Left lung (tissue), 10 donors: ENCODE measurements around the gene HS3ST1. TPM values are rescaled to one million over a fixed set of nuclear protein-coding genes. Genes with fewer than 3 reads are reported as not detected.

Experiments used
- ATAC-seq: fragments of 200-7000 bp; cut with Tn5 transposase; one replicate; pipeline ENCODE4 v1.9.1; 2020; ENCODE audit warnings: moderate library complexity
- DNase-seq, 4 donors: peaks; one replicate each; pipeline ENCODE4 v3.0.0-alpha.2; 2013 to 2020
- H3K27ac ChIP-seq, 2 donors: fragments of 200-600 bp; sonication (generic) in 1 of 2; one replicate each; pipeline versions ENCODE4 v1.5.0 to v1.8.0; 2020 to 2021
- H3K27me3 ChIP-seq, 2 donors: fragments of 200-600 bp; sonication (generic) in 1 of 2; one replicate each; pipeline versions ENCODE4 v1.5.0 to v1.8.0; 2020 to 2021
- H3K36me3 ChIP-seq, 2 donors: fragments of 200-600 bp; sonication (generic) in 1 of 2; one replicate each; pipeline versions ENCODE4 v1.5.0 to v1.8.0; 2020 to 2021
- H3K4me1 ChIP-seq, 2 donors: fragments of 200-600 bp; one replicate each; pipeline ENCODE4 v1.8.0; 2021
- H3K4me3 ChIP-seq, 2 donors: fragments of 200-600 bp; sonication (generic) in 1 of 2; one replicate each; pipeline versions ENCODE4 v1.5.0 to v1.8.0; 2020 to 2021; ENCODE audit warnings: mild to moderate bottlenecking in 1 of 2
- H3K9me3 ChIP-seq, 2 donors: fragments of 200-600 bp; sonication (generic) in 1 of 2; one replicate each; pipeline versions ENCODE4 v1.5.0 to v1.8.0; 2020 to 2021
- intact Hi-C, 2 donors: fragments of 100-400 bp; cut with DNase I; formaldehyde crosslinking; loops; one replicate each; pipeline versions ENCODE4 v1.11.2 to v1.14.2; 2022
- polyA plus RNA-seq, 6 donors: library from polyadenylated mRNA; unstranded; fragments of 120-200 nt; gene quantifications; one replicate each; pipeline ENCODE4 v1.2.1, GENCODE V29; 2013; ENCODE audit not compliant: insufficient read length in 6 of 6
- total RNA-seq, 2 donors: library from RNA; stranded (reverse); fragmentation: NEBNext Ultra II Directional; extraction: Animal tissue kit (Norgen Biotek cat#: 25700); gene quantifications; one replicate each; pipeline ENCODE4 v1.2.1, GENCODE V29; 2021
- TF ChIP-seq, protein P1 (sequence below), 2 donors: fragments of 200-600 bp; sonication (generic) in 1 of 2; IDR thresholded peaks; one replicate each; pipeline versions ENCODE4 v1.5.0 to v1.8.0; 2021; ENCODE audit warnings: antibody characterized with exemption in 2 of 2
- donor health status: DM: no; HTN: yes; CAD: no.
- donor health status: DM: no; HTN: no; CAD: no.

HS3ST1 gene
- total and polyA plus RNA-seq, 8 donors: 2.6 to 11.9 (median 3.8) TPM

DNA sequence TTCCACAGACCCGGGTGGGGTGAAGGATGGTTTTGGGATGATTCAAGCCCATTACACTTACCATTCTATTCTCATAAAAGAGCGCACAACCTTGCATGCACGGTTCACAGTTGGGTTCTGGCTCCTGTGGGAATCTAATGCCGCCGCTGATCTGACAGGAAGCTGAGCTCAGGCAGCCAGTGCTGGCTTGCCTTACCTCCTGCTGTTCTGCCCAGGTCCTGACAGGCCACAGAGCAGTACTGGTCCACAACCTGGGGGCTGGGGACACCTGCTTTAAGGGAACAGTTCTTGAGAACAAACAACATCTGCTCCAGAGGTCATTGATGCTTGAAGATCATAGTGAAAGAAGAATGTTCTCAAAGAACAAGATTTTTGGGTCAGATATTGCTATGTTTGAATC, 8.0 kb upstream of the HS3ST1 start:
- Histone ChIP-seq H3K4me3 (no peak overlapping the region), H3K4me1 (peaks cover 0 to 11% of the 10 kb centered on the region in 2 donors), H3K27ac (no peak overlapping the region), H3K36me3 (no peaks in the 10 kb centered on the region), H3K9me3 (no peaks in the 10 kb centered on the region), H3K27me3 (no peaks in the 10 kb centered on the region)
- TF ChIP-seq, protein P1, sequence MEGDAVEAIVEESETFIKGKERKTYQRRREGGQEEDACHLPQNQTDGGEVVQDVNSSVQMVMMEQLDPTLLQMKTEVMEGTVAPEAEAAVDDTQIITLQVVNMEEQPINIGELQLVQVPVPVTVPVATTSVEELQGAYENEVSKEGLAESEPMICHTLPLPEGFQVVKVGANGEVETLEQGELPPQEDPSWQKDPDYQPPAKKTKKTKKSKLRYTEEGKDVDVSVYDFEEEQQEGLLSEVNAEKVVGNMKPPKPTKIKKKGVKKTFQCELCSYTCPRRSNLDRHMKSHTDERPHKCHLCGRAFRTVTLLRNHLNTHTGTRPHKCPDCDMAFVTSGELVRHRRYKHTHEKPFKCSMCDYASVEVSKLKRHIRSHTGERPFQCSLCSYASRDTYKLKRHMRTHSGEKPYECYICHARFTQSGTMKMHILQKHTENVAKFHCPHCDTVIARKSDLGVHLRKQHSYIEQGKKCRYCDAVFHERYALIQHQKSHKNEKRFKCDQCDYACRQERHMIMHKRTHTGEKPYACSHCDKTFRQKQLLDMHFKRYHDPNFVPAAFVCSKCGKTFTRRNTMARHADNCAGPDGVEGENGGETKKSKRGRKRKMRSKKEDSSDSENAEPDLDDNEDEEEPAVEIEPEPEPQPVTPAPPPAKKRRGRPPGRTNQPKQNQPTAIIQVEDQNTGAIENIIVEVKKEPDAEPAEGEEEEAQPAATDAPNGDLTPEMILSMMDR (IDR thresholded peaks at IDR 0.05): no peak
- DNase-seq (no peak), ATAC-seq (no peak)
- intact Hi-C loops: no loop called here

GRCh38 chr4:11436084-11436483, 7.4 kb upstream of the HS3ST1 start:
- DNase-seq (no peak), ATAC-seq (no peak)
- peaks cover 0 to under 1% of the 10 kb centered on the region in 2 donors for H3K27me3 ChIP-seq

DNA sequence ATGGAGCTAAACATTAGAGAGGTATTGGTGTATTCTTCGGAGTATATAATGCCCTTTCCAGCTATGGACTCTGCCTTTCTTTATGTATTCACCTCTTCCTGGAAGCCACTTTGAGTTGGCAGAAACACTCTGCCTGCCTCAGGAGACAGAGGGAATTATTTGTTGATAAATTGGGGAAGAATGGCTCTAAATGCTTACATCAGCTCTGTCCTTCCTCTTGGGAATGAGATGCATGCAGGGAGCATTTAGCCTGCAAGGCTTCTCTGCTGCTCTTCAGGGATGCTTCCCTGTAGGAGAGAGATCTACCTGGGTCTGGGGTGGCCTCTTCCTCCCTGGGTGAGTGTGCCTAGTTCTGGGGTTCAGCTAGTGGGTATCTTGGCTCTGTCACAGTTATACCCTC, 6.9 kb upstream of the HS3ST1 start:
- no peaks in the 10 kb centered on the region for H3K9me3 ChIP-seq
- H3K36me3 ChIP-seq: no peaks in the 10 kb centered on the region
- TF ChIP-seq, protein P1 (IDR thresholded peaks at IDR 0.05): no peak
- DNase-seq: no peak
- no peak overlapping the region for H3K4me3 ChIP-seq
- ATAC-seq: no peak
- H3K4me1 ChIP-seq: peaks cover 0 to 11% of the 10 kb centered on the region in 2 donors
- no peak overlapping the region for H3K27ac ChIP-seq
- intact Hi-C loops: no loop called here
- peaks cover 0 to 6% of the 10 kb centered on the region in 2 donors for H3K27me3 ChIP-seq

More at GRCh38 chr4:11436084-11436483, 7.4 kb upstream of the HS3ST1 start:
- no peaks in the 10 kb centered on the region for H3K9me3 ChIP-seq
- no peak overlapping the region for H3K27ac ChIP-seq
- TF ChIP-seq, protein P1 (IDR thresholded peaks at IDR 0.05): no peak
- H3K36me3 ChIP-seq: no peaks in the 10 kb centered on the region
- intact Hi-C loops: no loop called here
- H3K4me1 ChIP-seq: peaks cover 0 to 11% of the 10 kb centered on the region in 2 donors
- H3K4me3 ChIP-seq: no peak overlapping the region

DNA sequence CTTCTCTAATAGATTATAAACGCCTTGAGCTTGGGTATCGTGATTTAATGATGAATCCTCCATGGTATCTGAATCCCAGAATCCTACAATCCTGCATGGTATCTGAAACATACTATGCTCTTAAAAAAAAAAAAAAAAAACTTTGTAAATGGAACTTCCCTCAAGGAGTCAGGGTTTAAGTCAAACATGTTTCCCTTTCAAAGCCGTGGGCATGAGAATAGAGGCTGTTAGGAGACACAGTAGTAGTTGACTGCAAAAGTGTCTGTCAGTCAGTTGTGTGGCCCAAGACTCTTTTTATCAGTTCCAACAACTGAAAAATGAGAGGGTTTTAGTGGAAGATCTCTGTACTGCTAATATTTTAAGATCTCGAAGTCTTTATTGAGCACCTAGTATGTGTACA, 2.4 kb upstream of the HS3ST1 start:
- ATAC-seq: no peak
- no peak for DNase-seq
- H3K27me3 ChIP-seq: peaks cover 21 to 51% of the 10 kb centered on the region in 2 donors
- H3K9me3 ChIP-seq: no peaks in the 10 kb centered on the region
- intact Hi-C loops: no loop called here
- no peaks in the 10 kb centered on the region for H3K36me3 ChIP-seq
- no peak overlapping the region for H3K4me3 ChIP-seq
- peaks cover 0 to 24% of the 10 kb centered on the region in 2 donors for H3K4me1 ChIP-seq
- H3K27ac ChIP-seq: no peak overlapping the region
- TF ChIP-seq, protein P1 (IDR thresholded peaks at IDR 0.05): no peak

DNA sequence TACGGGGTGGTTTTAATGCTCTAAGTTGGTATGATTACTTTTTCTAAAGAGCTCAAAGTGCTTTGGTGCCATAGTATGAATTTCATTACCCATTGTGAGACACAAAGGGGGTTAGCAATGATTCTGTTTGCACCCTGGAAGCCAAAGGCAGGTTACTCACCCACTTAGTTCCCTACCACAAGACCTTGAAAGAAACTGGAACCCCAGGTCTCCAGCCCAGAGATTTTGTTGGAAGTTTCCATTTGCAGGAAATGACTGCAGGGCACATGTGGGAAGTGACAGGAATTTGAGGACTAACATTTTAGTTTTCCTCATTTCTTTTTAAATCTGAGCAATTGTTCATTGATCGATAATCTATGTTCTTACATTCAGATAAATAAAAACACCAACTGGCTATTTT, 1.8 kb upstream of the HS3ST1 start:
- Histone ChIP-seq H3K27ac (no peak overlapping the region), H3K36me3 (no peaks in the 10 kb centered on the region), H3K4me1 (peaks cover 0 to 21% of the 10 kb centered on the region in 2 donors), H3K27me3 (peaks cover 21 to 51% of the 10 kb centered on the region in 2 donors), H3K9me3 (no peaks in the 10 kb centered on the region), H3K4me3 (peak overlapping the region in 1 of 2 donors; percentile 58)
- intact Hi-C loops: no loop called here
- DNase-seq (no peak), ATAC-seq (no peak)
- TF ChIP-seq, protein P1 (IDR thresholded peaks at IDR 0.05): no peak
